A549 (cell line): ENCODE measurements around the gene FRMD6. TPM values are rescaled to one million over a fixed set of nuclear protein-coding genes. Genes with fewer than 3 reads are reported as not detected.

Experiments used
- ATAC-seq, 2 experiments: fragments of 200-7000 bp in 1 of 2; fragments of >200 bp in 1 of 2; cut with Nextera tagmentation in 1 of 2; cut with Tn5 transposase in 1 of 2; 3 replicates each; pipeline versions ENCODE4 v1.8.0 to v1.9.1; 2018 to 2020; ENCODE audit warnings: mild to moderate bottlenecking in 1 of 2, moderate library complexity in 1 of 2
- CTCF ChIA-PET: fragments of 300-600 bp; sonication (Branson Sonifier 250); formaldehyde crosslinking; extraction: SDS; loops from one replicate; lab custom pipeline; 2021; ENCODE audit warnings: antibody characterized with exemption, inconsistent platforms; lab: Yijun Ruan, JAX
- POLR2A ChIA-PET: fragments of 350-600 bp; formaldehyde crosslinking; extraction: SDS; loops from one replicate; lab custom pipeline; 2021; ENCODE audit warnings: antibody characterized with exemption, inconsistent platforms; lab: Yijun Ruan, JAX
- DNase-seq, 2 experiments: peaks; one replicate each; pipeline versions ENCODE4 v3.0.0 to v3.0.0-alpha.2; 2011 to 2016; ENCODE audit warnings: low read depth in 1 of 2, low spot score in 1 of 2
- FAIRE-seq: peaks from 2 replicates; lab custom pipeline; 2011; peaks lifted over from hg19 to GRCh38; lab: Jason Lieb, UNC
- H3K27ac ChIP-seq, 2 experiments: fragments of >200 bp; sonication (Bioruptor Twin); formaldehyde crosslinking; 3 replicates each; pipeline ENCODE4 v1.5.1; 2016 to 2017
- H3K4me1 ChIP-seq: fragments of >200 bp; sonication (Bioruptor Twin); formaldehyde crosslinking; 3 replicates; pipeline ENCODE4 v1.6.1; 2016
- H3K4me2 ChIP-seq: fragments of >200 bp; sonication (Bioruptor Twin); formaldehyde crosslinking; 3 replicates; pipeline ENCODE4 v1.6.1; 2016
- H3K4me3 ChIP-seq: fragments of >200 bp; sonication (Bioruptor Twin); formaldehyde crosslinking; 3 replicates; pipeline ENCODE4 v1.5.1; 2016
- H3K9me3 ChIP-seq: fragments of >200 bp; sonication (Bioruptor Twin); formaldehyde crosslinking; 3 replicates; pipeline ENCODE4 v1.6.1; 2016
- BHLHE40 ChIP-seq: IDR thresholded peaks from 2 replicates; pipeline ENCODE4 v1.6.1; 2012; ENCODE audit warnings: low read depth, low read length, inconsistent platforms
- CEBPB ChIP-seq, 2 experiments: fragments of >200 bp in 1 of 2; sonication (Bioruptor Twin) in 1 of 2; formaldehyde crosslinking in 1 of 2; IDR thresholded peaks; 2 replicates each; pipeline ENCODE4 v1.6.1; 2012 to 2016
- CHD2 ChIP-seq: fragments of 150-350 bp; IDR thresholded peaks from 2 replicates; pipeline ENCODE4 v1.6.1; 2014; ENCODE audit warnings: low read length; ENCODE audit not compliant: partially characterized antibody
- CHD4 ChIP-seq: fragments of 200-600 bp; sonication (generic); IDR thresholded peaks from 2 replicates; pipeline ENCODE4 v1.6.1; 2016; ENCODE audit warnings: antibody characterized with exemption, mild to moderate bottlenecking, borderline replicate concordance
- EHF ChIP-seq: fragments of 250-450 bp; sonication (Bioruptor Pico); IDR thresholded peaks from 2 replicates; pipeline ENCODE4 v1.5.0; 2020; ENCODE audit warnings: mild to moderate bottlenecking
- EHMT2 ChIP-seq: fragments of 200-600 bp; sonication (generic); IDR thresholded peaks from 2 replicates; pipeline ENCODE4 v1.6.1; 2016; ENCODE audit warnings: antibody characterized with exemption, low read depth, mild to moderate bottlenecking, moderate library complexity
- ELK1 ChIP-seq: fragments of 150-350 bp; IDR thresholded peaks from 2 replicates; pipeline ENCODE4 v1.6.1; 2014; ENCODE audit warnings: low read depth, mild to moderate bottlenecking, low read length
- EP300 ChIP-seq, 2 experiments: fragments of >200 bp; sonication (Bioruptor Twin); formaldehyde crosslinking; IDR thresholded peaks; 2 replicates in 1 of 2; 3 replicates in 1 of 2; pipeline ENCODE4 v1.6.1; 2016 to 2017
- FOXS1 ChIP-seq: fragments of 250-450 bp; sonication (Bioruptor Pico); IDR thresholded peaks from 2 replicates; pipeline ENCODE4 v1.5.0; 2020; ENCODE audit warnings: mild to moderate bottlenecking, moderate library complexity
- HES2 ChIP-seq: fragments of >200 bp; sonication (Bioruptor Twin); formaldehyde crosslinking; IDR thresholded peaks from 2 replicates; pipeline ENCODE4 v1.6.1; 2016
- HEYL ChIP-seq: fragments of 250-450 bp; sonication (Bioruptor Pico); IDR thresholded peaks from 2 replicates; pipeline ENCODE4 v1.8.0; 2021; ENCODE audit warnings: mild to moderate bottlenecking, moderate library complexity
- HOXA7 ChIP-seq: fragments of 250-450 bp; sonication (Bioruptor Pico); IDR thresholded peaks from 2 replicates; pipeline ENCODE4 v1.5.0; 2020; ENCODE audit warnings: mild to moderate bottlenecking, moderate library complexity
- HOXB5 ChIP-seq: fragments of 250-450 bp; sonication (Bioruptor Pico); IDR thresholded peaks from 2 replicates; pipeline ENCODE4 v1.5.0; 2020; ENCODE audit warnings: mild to moderate bottlenecking, moderate library complexity
- KDM1A ChIP-seq: fragments of 200-600 bp; sonication (generic); IDR thresholded peaks from 2 replicates; pipeline ENCODE4 v1.6.1; 2016; ENCODE audit warnings: low read depth, mild to moderate bottlenecking
- MAFK ChIP-seq: fragments of 450-650 bp; IDR thresholded peaks from 2 replicates; pipeline ENCODE4 v1.6.1; 2014; ENCODE audit not compliant: partially characterized antibody
- MYC ChIP-seq: IDR thresholded peaks from 2 replicates; pipeline ENCODE4 v1.6.1; 2012; ENCODE audit warnings: mild to moderate bottlenecking, inconsistent platforms, low read length, improper control_type of control experiment, borderline replicate concordance
- NFE2L2 ChIP-seq: fragments of 150-350 bp; conservative IDR thresholded peaks from 2 replicates; pipeline ENCODE4 v1.6.1; 2014; ENCODE audit warnings: low read length
- NPAS2 ChIP-seq: fragments of 250-450 bp; sonication (Bioruptor Pico); IDR thresholded peaks from 2 replicates; pipeline ENCODE4 v1.8.0; 2022; ENCODE audit warnings: mild to moderate bottlenecking, moderate library complexity, borderline replicate concordance
- PHF8 ChIP-seq: fragments of 200-600 bp; sonication (generic); IDR thresholded peaks from 2 replicates; pipeline ENCODE4 v1.6.1; 2016; ENCODE audit warnings: low read depth, mild to moderate bottlenecking, antibody characterized with exemption, moderate library complexity, borderline replicate concordance
- POLR2A ChIP-seq: IDR thresholded peaks from 2 replicates; pipeline ENCODE4 v1.6.1; 2012; ENCODE audit warnings: mild to moderate bottlenecking, low read length
- POLR2AphosphoS2 ChIP-seq: conservative IDR thresholded peaks from 2 replicates; pipeline ENCODE4 v1.6.1; 2012; ENCODE audit warnings: low read length, improper control_type of control experiment, inconsistent platforms
- RARB ChIP-seq: fragments of 250-450 bp; sonication (Bioruptor Pico); IDR thresholded peaks from 2 replicates; pipeline ENCODE4 v1.8.0; 2021; ENCODE audit warnings: mild to moderate bottlenecking, moderate library complexity
- RNF2 ChIP-seq: fragments of 200-600 bp; sonication (generic); IDR thresholded peaks from 2 replicates; pipeline ENCODE4 v1.6.1; 2016; ENCODE audit warnings: low read depth, mild to moderate bottlenecking, antibody characterized with exemption, moderate library complexity, borderline replicate concordance
- ZSCAN20 ChIP-seq: fragments of 250-450 bp; sonication (Bioruptor Pico); IDR thresholded peaks from 2 replicates; pipeline ENCODE4 v1.8.0; 2022; ENCODE audit warnings: mild to moderate bottlenecking, moderate library complexity
- WGBS: methylation state at CpG from one replicate; pipeline ENCODE4 v1.1.6; 2017; ENCODE audit errors: missing lambda C conversion rate; 5-methylcytosine and 5-hydroxymethylcytosine counted together
- polyA plus RNA-seq, 4 experiments: library from polyadenylated mRNA; depleted of rRNA in 3 of 4; stranded (reverse); fragments of >200 nt; fragmentation: RNase III in 1 of 4; extraction: RNeasy Plus Mini Kit Qiagen cat#74134 plus additional on column Dnase treatment in 1 of 4; gene quantifications; 2 replicates in 3 of 4; 3 replicates in 1 of 4; pipeline ENCODE4 v1.2.3, GENCODE V29; 2011 to 2017
- TF ChIP-seq, protein P1 (sequence below): IDR thresholded peaks from 2 replicates; pipeline ENCODE4 v1.6.1; 2012
- TF ChIP-seq, protein P2 (sequence below): IDR thresholded peaks from 2 replicates; pipeline ENCODE4 v1.6.1; 2012
- TF ChIP-seq, protein P3 (sequence below): fragments of 250-450 bp; sonication (Bioruptor Pico); IDR thresholded peaks from 2 replicates; pipeline ENCODE4 v1.5.0; 2021; ENCODE audit warnings: mild to moderate bottlenecking, moderate library complexity, borderline replicate concordance
- TF ChIP-seq, protein P4 (sequence below): fragments of 200-600 bp; sonication (generic); IDR thresholded peaks from 2 replicates; pipeline ENCODE4 v1.6.1; 2016; ENCODE audit warnings: antibody characterized with exemption, mild to moderate bottlenecking, moderate library complexity
- TF ChIP-seq, protein P5 (sequence below): fragments of >200 bp; sonication (Bioruptor Twin); formaldehyde crosslinking; IDR thresholded peaks from 3 replicates; pipeline ENCODE4 v1.5.1; 2016

The FRMD6 gene
- polyA plus RNA-seq, 2 of the 4 experiments (the other 2 are of a cell fraction): 18.8 to 23.1 TPM

DNA sequence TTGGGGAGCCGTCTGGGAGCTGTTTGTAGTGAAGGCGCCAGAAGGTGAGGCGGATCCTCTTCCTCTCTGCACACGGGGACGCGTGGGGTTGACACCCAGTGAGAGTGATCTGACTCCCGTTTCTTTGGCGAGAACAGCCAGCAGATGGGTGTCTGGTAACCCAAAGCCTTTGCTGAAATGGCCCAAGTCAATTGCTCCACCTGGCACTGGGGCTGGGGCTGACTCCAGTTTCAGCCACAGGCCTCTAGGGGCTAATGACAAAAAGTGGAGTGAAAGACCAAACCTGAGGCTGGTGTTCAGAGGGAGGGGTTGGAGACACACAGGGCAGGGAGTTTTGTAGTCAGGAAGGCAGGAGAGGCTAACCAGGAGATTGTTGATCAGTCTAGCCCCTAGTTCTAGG is 87.0 kb downstream of the FRMD6 start:
- DNase-seq: peak; percentile 20 to 31
- Histone ChIP-seq H3K4me1 (0 out of 3 replicates have a peak, but pooled peaks cover 5% of the 10 kb centered on the region), H3K9me3 (no peaks in the 10 kb centered on the region), H3K27ac (no peak overlapping the region), H3K4me2 (no peak overlapping the region), H3K4me3 (no peak overlapping the region)
- CTCF ChIA-PET: interaction anchor here (1.4 to 2.1 kb wide), 2 partner anchors 8 to 41 kb away, joined by 4 read pairs; no protein-coding TSS in a partner anchor
- POLR2A ChIA-PET: no interaction called here
- FAIRE-seq: no peak
- peak; percentile 76 to 86 for ATAC-seq
- TF ChIP-seq, protein P1, sequence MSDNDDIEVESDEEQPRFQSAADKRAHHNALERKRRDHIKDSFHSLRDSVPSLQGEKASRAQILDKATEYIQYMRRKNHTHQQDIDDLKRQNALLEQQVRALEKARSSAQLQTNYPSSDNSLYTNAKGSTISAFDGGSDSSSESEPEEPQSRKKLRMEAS: no peak
- TF ChIP-seq POLR2A (no peak), EHF (CRISPR knock-in tag) (no peak), MAFK (no peak), NFE2L2 (no peak), PHF8 (no peak), KDM1A (no peak), RNF2 (no peak), HOXA7 (CRISPR knock-in tag) (no peak), FOXS1 (CRISPR knock-in tag) (no peak), BHLHE40 (no peak), HES2 (no peak), CEBPB (IDR thresholded peaks at IDR 0.05) (no peak), NPAS2 (CRISPR knock-in tag) (no peak), ZSCAN20 (CRISPR knock-in tag) (no peak)
- TF ChIP-seq, protein P2, sequence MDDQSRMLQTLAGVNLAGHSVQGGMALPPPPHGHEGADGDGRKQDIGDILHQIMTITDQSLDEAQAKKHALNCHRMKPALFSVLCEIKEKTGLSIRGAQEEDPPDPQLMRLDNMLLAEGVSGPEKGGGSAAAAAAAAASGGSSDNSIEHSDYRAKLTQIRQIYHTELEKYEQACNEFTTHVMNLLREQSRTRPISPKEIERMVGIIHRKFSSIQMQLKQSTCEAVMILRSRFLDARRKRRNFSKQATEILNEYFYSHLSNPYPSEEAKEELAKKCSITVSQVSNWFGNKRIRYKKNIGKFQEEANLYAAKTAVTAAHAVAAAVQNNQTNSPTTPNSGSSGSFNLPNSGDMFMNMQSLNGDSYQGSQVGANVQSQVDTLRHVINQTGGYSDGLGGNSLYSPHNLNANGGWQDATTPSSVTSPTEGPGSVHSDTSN: no peak
- WGBS: 70% methylated on average over 8 of the region's 8 CpGs

DNA sequence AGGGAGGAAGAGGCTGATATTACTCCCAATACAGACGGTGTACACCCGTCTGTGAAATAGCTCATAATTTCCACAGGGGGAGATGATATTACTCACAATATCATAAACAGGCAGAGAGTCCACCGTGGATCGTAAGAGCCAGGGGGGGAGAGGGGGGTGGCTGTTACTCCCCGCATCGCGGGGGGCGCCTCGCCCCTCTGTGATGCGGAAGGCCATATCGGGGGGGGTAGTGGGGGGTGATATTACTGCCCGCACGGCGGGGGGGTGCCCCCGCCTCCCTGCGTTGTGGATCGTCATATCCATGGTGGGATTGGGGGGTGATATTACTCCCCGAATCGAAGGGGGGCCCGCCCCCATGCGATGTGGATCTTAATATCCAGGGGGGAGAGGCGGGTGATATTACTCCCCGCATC is 91.9 kb downstream of the FRMD6 start:
- H3K27ac ChIP-seq: no peak overlapping the region
- H3K4me3 ChIP-seq: no peak overlapping the region
- no peaks in the 10 kb centered on the region for H3K9me3 ChIP-seq
- H3K4me2 ChIP-seq: peak overlapping the region; percentile 47
- ChIA-PET POLR2A (no interaction called here), CTCF (interaction anchor here (1.2 kb wide), 1 partner anchor 461 kb away, joined by 4 read pairs; no protein-coding TSS in a partner anchor)
- no peaks in the 10 kb centered on the region for H3K4me1 ChIP-seq
- FAIRE-seq (no peak), ATAC-seq (no peak), DNase-seq (no peak)
- WGBS: 63% methylated on average over 12 of the region's 23 CpGs
- TF ChIP-seq MAFK: no peak
- no peak for TF ChIP-seq EP300 (IDR thresholded peaks at IDR 0.05)
- TF ChIP-seq ELK1: no peak
- TF ChIP-seq, protein P3, sequence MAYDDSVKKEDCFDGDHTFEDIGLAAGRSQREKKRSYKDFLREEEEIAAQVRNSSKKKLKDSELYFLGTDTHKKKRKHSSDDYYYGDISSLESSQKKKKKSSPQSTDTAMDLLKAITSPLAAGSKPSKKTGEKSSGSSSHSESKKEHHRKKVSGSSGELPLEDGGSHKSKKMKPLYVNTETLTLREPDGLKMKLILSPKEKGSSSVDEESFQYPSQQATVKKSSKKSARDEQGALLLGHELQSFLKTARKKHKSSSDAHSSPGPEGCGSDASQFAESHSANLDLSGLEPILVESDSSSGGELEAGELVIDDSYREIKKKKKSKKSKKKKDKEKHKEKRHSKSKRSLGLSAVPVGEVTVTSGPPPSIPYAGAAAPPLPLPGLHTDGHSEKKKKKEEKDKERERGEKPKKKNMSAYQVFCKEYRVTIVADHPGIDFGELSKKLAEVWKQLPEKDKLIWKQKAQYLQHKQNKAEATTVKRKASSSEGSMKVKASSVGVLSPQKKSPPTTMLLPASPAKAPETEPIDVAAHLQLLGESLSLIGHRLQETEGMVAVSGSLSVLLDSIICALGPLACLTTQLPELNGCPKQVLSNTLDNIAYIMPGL (CRISPR knock-in tag): no peak
- no peak for TF ChIP-seq MYC
- TF ChIP-seq, protein P4, sequence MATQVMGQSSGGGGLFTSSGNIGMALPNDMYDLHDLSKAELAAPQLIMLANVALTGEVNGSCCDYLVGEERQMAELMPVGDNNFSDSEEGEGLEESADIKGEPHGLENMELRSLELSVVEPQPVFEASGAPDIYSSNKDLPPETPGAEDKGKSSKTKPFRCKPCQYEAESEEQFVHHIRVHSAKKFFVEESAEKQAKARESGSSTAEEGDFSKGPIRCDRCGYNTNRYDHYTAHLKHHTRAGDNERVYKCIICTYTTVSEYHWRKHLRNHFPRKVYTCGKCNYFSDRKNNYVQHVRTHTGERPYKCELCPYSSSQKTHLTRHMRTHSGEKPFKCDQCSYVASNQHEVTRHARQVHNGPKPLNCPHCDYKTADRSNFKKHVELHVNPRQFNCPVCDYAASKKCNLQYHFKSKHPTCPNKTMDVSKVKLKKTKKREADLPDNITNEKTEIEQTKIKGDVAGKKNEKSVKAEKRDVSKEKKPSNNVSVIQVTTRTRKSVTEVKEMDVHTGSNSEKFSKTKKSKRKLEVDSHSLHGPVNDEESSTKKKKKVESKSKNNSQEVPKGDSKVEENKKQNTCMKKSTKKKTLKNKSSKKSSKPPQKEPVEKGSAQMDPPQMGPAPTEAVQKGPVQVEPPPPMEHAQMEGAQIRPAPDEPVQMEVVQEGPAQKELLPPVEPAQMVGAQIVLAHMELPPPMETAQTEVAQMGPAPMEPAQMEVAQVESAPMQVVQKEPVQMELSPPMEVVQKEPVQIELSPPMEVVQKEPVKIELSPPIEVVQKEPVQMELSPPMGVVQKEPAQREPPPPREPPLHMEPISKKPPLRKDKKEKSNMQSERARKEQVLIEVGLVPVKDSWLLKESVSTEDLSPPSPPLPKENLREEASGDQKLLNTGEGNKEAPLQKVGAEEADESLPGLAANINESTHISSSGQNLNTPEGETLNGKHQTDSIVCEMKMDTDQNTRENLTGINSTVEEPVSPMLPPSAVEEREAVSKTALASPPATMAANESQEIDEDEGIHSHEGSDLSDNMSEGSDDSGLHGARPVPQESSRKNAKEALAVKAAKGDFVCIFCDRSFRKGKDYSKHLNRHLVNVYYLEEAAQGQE: no peak
- TF ChIP-seq CHD4: no peak
- no peak for TF ChIP-seq RARB (CRISPR knock-in tag)
- TF ChIP-seq KDM1A: no peak
- TF ChIP-seq EHMT2: no peak
- no peak for TF ChIP-seq CEBPB (IDR thresholded peaks at IDR 0.05)
- TF ChIP-seq RNF2: no peak
- TF ChIP-seq CHD2: no peak
- no peak for TF ChIP-seq POLR2AphosphoS2
- TF ChIP-seq, protein P5, sequence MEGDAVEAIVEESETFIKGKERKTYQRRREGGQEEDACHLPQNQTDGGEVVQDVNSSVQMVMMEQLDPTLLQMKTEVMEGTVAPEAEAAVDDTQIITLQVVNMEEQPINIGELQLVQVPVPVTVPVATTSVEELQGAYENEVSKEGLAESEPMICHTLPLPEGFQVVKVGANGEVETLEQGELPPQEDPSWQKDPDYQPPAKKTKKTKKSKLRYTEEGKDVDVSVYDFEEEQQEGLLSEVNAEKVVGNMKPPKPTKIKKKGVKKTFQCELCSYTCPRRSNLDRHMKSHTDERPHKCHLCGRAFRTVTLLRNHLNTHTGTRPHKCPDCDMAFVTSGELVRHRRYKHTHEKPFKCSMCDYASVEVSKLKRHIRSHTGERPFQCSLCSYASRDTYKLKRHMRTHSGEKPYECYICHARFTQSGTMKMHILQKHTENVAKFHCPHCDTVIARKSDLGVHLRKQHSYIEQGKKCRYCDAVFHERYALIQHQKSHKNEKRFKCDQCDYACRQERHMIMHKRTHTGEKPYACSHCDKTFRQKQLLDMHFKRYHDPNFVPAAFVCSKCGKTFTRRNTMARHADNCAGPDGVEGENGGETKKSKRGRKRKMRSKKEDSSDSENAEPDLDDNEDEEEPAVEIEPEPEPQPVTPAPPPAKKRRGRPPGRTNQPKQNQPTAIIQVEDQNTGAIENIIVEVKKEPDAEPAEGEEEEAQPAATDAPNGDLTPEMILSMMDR: no peak
- no peak for TF ChIP-seq HEYL (CRISPR knock-in tag)
- TF ChIP-seq HOXB5 (CRISPR knock-in tag): no peak
